GM20431 (cell line): ENCODE data around the gene GTF2IRD1.
"Not testable (repeated sequence)": the region's sequence is repeated elsewhere in the genome, so short reads cannot be mapped to it uniquely, and the experiment has no call there.

Experiments
- in situ Hi-C: fragments of 300-500 bp; cut with MseI, MboI; formaldehyde crosslinking; loops from one replicate; pipeline ENCODE4 v1.15.0; 2020; ENCODE audit warnings: low sequenced_read_pairs; ENCODE audit not compliant: unreplicated experiment

Gene GTF2IRD1

DNA sequence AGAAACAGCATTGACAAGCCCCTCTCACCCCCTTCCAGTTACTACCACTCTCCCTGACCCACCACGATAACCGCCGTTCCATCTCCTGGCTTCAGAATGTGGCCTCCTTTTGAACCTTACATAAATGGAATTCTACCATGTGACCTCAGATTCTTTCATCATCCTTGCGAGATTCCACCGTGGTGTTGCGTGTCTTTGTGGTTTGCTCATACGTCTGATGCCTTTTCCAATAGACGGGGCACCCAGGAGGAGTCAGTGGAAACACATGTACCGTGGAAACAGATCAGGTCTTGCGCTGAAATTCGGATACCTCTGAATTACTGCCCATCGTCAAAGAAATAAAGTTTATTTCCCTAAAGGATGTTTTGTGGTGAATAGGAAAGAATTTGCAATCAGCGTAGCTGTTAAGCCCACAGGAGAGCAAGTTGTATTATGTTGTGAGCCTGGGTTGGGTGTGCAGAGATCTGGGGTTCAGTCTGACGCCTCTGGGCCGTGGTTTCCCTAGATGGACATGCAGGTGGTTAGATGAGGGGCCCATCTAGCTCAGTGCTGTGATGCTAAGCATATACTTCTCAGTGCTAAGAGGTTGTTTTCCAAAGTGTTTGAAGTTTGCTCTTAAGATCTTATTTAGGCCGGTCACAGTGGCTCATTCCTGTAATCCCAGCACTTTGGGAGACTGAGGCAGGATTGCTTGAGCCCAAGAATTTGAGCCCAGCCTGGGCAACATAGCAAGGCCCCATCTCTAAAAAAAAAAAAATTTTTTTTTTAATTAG is 29.1 kb downstream of the GTF2IRD1 start:
- in situ Hi-C loops, result no loop called here

- in situ Hi-C loops, result no loop called here
Measured at GRCh38 chr7:74483402-74484336, 30.0 kb downstream of the GTF2IRD1 start.

- in situ Hi-C loops, result no loop called here
Measured at GRCh38 chr7:74485611-74486010, 31.9 kb downstream of the GTF2IRD1 start.

DNA sequence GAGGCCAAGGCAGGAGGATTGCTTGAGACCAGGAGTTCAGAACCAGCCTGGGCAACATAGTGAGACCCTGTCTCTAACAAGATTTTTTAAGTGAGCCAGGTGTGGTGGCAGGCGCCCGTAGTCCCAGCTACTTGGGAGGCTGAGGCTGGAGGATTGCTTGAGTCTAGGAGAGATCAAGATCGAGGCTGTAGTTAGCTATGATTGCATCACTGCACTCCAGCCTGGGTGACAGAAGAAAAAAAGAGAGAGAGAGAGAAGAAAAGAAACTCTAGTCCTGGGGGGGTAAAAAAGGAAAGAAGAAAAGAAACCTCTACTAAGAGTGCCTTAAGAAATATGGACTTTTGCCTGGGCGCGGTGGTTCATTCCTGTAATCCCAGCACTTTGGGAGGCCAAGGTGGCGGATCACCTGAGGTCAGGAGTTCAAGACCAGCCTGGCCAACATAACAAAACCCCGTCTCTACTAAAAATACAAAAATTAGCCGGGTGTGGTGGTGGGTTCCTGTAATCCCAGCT is 34.9 kb downstream of the GTF2IRD1 start:
- in situ Hi-C loops, result not testable (repeated sequence)

DNA sequence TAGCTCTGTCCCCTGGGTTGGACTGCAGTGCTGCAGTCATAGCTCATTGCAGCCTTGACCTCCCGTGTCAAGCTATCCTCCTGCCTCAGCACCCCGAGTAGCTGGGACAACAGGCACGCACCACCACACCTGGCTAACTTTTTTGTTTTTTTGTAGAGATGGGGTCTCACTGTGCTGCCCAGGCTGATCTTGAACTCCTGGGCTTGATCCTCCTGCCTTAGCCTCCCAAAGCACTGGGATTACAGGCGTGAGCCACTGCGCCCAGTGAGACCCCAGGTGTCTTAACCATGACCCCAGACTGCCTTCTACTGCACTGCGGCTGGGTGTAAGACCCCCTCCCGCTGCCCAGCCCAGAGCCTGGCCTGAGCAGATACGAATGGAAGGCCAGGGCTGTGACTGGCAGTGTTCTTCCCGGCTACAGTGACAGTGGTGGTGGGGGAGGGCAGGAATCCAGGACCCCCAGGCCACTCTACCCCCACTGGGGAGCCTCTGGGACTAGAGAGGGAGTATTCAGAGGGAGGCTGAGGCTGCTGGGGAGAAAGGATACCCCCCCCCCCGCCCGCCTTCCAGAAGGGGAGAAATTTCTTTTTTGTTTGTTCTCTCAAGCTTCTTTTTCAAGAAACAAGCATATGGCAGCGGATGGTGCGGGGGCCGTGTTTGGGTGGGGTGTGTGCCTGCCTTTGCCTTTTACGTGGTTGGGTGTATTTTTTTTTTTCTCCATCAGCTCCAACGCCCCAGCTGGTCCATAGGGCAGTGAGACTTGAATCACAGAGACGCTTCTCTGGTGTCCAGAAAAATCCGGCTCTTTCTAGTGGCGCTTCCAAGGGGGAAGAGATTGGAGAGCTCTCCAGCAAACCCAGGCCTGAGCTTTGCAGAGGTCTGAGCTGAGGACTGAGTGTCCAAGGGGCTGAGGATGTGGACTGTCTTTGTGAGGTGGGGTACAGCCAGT is 36.6 kb downstream of the GTF2IRD1 start:
- in situ Hi-C loops, result no loop called here

DNA sequence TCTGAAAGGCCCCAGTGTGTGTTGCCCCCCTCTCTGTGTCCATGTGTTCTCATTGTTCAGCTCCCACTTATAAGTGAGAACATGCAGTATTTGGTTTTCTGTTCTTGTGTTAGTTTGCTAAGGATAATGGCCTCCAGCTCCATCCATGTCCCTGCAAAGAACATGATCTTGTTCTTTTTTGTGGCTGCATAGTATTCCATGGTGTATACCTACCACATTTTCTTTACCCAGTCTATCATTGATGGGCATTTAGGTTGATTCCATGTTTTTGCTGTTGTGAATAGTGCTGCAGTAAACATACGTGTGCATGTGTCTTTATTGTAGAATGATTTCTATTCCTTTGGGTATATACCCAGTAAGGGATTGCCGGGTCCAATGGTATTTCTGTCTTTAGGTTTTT is 37.8 kb downstream of the GTF2IRD1 start:
- in situ Hi-C loops, result not testable (repeated sequence)

DNA sequence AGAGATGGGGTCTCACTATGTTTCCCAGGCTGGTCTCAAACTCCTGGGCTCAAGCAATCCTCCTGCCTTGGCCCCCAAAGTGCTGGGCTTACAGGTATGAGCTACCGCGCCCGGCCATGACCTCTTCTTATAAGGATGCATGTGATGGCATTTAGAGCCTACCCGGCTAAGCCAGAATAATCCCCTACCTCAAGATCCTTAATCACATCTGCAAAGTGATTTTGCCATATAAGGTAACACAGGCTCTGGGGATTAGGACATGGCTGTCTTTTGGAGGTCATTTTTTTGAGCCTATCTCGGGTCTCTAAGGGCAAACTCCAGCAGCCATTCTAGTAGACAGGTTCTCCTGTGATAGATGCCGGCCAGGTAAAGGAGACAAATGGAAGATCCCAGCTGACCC is 39.6 kb downstream of the GTF2IRD1 start:
- in situ Hi-C loops, result no loop called here

- in situ Hi-C loops, result no loop called here
Measured at GRCh38 chr7:74494076-74494548, 40.4 kb downstream of the GTF2IRD1 start.

- in situ Hi-C loops, result no loop called here
Measured at GRCh38 chr7:74495112-74496086, 41.7 kb downstream of the GTF2IRD1 start.

DNA sequence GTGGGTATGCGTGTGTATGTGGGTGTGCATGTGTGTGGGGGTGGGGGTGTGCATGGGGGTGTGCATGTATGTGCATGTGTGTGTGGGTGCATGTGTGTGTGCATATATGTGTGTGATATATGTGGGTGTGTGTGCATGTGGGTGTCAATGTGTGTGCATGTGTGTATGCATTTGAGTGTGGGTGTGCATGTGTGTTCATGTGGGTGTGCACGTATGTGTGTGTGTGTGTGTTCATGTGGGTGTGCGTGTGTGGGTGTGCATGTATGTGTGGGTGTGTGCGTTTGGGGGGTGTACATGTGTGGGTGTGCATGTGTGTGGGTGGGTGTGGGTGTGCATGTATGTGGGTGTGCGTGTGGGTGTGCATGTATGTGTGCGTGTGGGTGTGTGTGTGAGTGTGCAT is 42.6 kb downstream of the GTF2IRD1 start:
- in situ Hi-C loops, result no loop called here

DNA sequence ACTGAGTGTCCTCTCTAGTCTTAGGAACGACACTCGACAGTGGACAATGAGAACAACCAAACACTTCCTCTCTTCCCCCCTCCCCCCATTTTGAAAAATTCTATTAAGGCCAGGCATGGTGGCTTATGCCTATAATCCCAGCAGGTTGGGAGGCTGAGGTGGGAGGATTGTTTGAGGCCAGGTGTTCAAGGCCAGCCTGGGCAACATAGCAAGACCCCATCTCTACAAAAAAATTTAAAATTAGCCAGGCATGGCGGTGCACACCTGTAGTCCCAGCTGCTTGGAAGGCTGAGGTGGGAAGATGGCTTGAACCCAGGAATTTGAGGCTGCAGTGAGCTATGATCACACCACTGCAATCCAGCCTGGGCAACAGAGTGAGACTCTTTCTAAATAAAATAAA is 43.1 kb downstream of the GTF2IRD1 start:
- in situ Hi-C loops, result not testable (repeated sequence)

GRCh38 chr7:74498354-74498753 is 44.6 kb downstream of the GTF2IRD1 start:
- in situ Hi-C loops, result no loop called here

GRCh38 chr7:74498996-74499834 is 45.5 kb downstream of the GTF2IRD1 start:
- in situ Hi-C loops, result no loop called here

- in situ Hi-C loops, result no loop called here
Measured at GRCh38 chr7:74499835-74500388, 46.2 kb downstream of the GTF2IRD1 start.

DNA sequence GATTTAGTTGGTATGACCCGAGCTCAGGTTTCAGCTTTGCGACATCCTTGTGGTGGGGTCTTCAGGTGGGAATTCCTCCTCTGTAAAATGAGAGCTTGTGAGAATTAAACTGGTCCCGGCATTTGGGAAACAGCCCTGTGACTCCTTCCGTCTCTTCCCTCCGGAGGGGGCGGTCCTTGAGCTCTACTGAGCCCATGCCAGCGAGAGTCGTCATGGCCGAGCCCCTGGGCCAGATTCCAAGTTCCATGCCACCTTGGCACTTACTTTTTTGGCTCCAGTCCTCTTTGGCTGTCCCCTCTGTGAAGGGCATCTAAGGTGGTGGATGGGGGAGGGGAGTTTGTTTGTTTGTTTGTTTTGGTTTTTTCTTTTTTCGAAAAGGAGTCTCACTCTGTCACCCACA is 47.6 kb downstream of the GTF2IRD1 start:
- in situ Hi-C loops, result no loop called here

- in situ Hi-C loops, result no loop called here
Measured at GRCh38 chr7:74502216-74502891, 48.6 kb downstream of the GTF2IRD1 start.

- in situ Hi-C loops, result no loop called here
Measured at GRCh38 chr7:74503061-74503460, 49.4 kb downstream of the GTF2IRD1 start.
